Measurements from ENCODE around the gene FARP1.

Gene FARP1

DNA sequence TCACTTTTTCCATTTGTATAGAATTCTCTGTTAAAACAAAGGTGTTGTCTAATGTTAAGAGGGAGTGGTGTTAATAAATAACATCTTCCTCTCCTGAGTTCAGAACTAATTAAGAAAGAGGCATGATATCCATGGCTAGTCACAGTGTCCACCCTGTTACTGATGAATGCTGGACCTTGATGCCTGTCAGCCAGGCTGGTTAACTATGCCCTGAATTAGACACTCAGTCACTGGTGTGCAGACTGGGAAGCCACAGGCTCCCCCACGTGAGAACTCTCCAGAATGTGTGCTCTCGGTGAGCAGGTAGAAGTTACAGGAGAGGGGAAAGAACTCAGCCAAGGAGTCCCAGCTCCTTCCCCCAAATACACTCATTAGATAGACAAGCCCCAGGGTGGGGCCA is 90.2 kb downstream of the FARP1 start:
- no peak overlapping the region for H3K4me3 ChIP-seq (ENCODE audit: low read length)
- H3K9me3 ChIP-seq (ENCODE audit: control insufficient read depth, low read length): no peaks in the 10 kb centered on the region
- no peaks in the 10 kb centered on the region for H3K36me3 ChIP-seq (ENCODE audit: control insufficient read depth, insufficient read depth, low read length, severe bottlenecking)
- peaks cover 25% of the 10 kb centered on the region for H3K4me1 ChIP-seq (ENCODE audit: control insufficient read depth, insufficient read depth, low read length)
- no peak for DNase-seq (ENCODE audit: low read depth)
- H3K9ac ChIP-seq (ENCODE audit: low read length): no peak overlapping the region
- no peaks in the 10 kb centered on the region for H3K27me3 ChIP-seq (replicated peaks; ENCODE audit: control insufficient read depth, insufficient read depth, low read length)

- Histone ChIP-seq H3K9me3 (ENCODE audit: control insufficient read depth, low read length) (no peaks in the 10 kb centered on the region), H3K9ac (ENCODE audit: low read length) (no peak overlapping the region), H3K36me3 (ENCODE audit: control insufficient read depth, insufficient read depth, low read length, severe bottlenecking) (no peaks in the 10 kb centered on the region), H3K4me1 (ENCODE audit: control insufficient read depth, insufficient read depth, low read length) (peaks cover 12% of the 10 kb centered on the region), H3K27me3 (replicated peaks; ENCODE audit: control insufficient read depth, insufficient read depth, low read length) (no peaks in the 10 kb centered on the region), H3K4me3 (ENCODE audit: low read length) (no peak overlapping the region)
- no peak for DNase-seq (ENCODE audit: low read depth)
Measured at GRCh38 chr13:98234348-98234747, 91.5 kb downstream of the FARP1 start.

DNA sequence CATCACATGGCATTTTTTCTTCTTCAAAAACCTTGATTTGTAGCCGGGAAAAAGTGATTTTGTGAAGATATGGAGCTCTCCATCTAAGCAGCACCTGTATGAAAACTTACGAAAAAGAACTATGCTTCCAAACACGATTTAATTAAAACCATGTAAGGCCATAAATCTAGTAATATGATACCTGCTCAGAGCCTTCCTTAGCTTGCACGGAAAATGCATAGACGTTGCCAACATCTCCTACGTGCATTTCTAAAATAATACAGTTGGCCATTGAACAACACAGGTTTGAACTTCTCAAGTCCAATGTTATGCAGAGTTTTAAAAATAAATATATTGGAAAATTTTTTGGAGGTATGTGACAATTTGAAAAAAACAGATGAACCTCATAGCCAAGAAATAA is 93.3 kb downstream of the FARP1 start:
- Histone ChIP-seq H3K4me1 (ENCODE audit: control insufficient read depth, insufficient read depth, low read length) (peaks cover 5% of the 10 kb centered on the region), H3K4me3 (ENCODE audit: low read length) (no peak overlapping the region), H3K36me3 (ENCODE audit: control insufficient read depth, insufficient read depth, low read length, severe bottlenecking) (no peaks in the 10 kb centered on the region), H3K27me3 (replicated peaks; ENCODE audit: control insufficient read depth, insufficient read depth, low read length) (no peaks in the 10 kb centered on the region), H3K9me3 (ENCODE audit: control insufficient read depth, low read length) (no peaks in the 10 kb centered on the region), H3K9ac (ENCODE audit: low read length) (no peak overlapping the region)
- DNase-seq (ENCODE audit: low read depth): no peak

GRCh38 chr13:98237331-98237730 is 94.4 kb downstream of the FARP1 start:
- Histone ChIP-seq H3K4me3 (ENCODE audit: low read length) (no peak overlapping the region), H3K9ac (ENCODE audit: low read length) (no peak overlapping the region), H3K9me3 (ENCODE audit: control insufficient read depth, low read length) (no peaks in the 10 kb centered on the region), H3K36me3 (ENCODE audit: control insufficient read depth, insufficient read depth, low read length, severe bottlenecking) (no peaks in the 10 kb centered on the region), H3K27me3 (replicated peaks; ENCODE audit: control insufficient read depth, insufficient read depth, low read length) (no peaks in the 10 kb centered on the region), H3K4me1 (ENCODE audit: control insufficient read depth, insufficient read depth, low read length) (peaks cover 5% of the 10 kb centered on the region)
- no peak for DNase-seq (ENCODE audit: low read depth)

DNA sequence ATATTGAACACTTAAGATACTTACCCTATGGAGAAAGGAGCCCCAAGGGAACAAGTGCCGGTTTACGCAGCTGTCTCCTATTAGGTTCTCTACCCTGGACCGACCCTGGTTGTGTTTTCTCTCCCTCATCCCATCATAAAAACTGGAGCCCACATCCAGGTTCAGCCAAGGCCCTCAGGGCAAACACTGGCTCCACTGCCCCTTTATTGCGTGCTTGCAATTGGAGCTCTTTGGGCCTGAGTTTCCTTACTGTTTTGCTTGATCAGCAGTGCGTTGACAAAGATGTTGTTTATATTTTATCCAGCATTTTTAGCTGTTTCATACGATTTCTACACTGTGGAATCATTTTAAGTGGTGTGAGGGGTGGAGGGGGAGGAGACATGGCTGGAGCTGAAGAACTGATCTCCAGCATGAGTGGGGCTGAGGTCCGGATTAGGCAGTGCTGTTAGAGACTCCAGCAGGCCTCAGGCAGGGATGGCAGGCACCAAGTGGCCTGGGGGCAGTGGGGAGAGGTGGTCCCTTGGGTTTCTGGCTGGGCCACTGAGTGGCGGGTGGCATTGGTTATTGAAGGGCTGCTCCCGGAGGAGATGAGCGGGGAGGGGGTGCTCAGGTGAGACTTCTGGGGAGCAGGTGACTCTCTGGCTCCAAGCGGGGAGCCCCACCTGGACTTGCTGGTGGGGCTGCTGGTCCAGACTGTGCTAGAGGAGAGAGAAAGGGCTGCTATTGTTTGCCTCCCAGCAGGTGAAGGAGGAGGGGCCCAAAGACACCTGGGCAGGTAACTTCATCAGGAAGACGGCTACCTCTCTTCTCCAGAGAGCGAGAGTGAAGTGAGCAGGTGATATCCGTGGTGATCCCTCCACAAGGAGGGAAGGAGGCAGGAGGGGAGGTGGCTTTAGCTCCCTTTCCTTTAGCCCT is 96.5 kb downstream of the FARP1 start:
- no peak for DNase-seq (ENCODE audit: low read depth)
- no peaks in the 10 kb centered on the region for H3K36me3 ChIP-seq (ENCODE audit: control insufficient read depth, insufficient read depth, low read length, severe bottlenecking)
- H3K4me1 ChIP-seq (ENCODE audit: control insufficient read depth, insufficient read depth, low read length): no peaks in the 10 kb centered on the region

GRCh38 chr13:98240135-98240534 is 97.2 kb downstream of the FARP1 start:
- Histone ChIP-seq H3K9ac (ENCODE audit: low read length) (no peak overlapping the region), H3K4me3 (ENCODE audit: low read length) (no peak overlapping the region), H3K27me3 (replicated peaks; ENCODE audit: control insufficient read depth, insufficient read depth, low read length) (no peaks in the 10 kb centered on the region), H3K36me3 (ENCODE audit: control insufficient read depth, insufficient read depth, low read length, severe bottlenecking) (no peaks in the 10 kb centered on the region), H3K4me1 (ENCODE audit: control insufficient read depth, insufficient read depth, low read length) (no peaks in the 10 kb centered on the region), H3K9me3 (ENCODE audit: control insufficient read depth, low read length) (no peaks in the 10 kb centered on the region)
- no peak for DNase-seq (ENCODE audit: low read depth)

More for the DNA sequence above, 96.5 kb downstream of the FARP1 start:
- H3K9ac ChIP-seq (ENCODE audit: low read length): no peak overlapping the region
- H3K27me3 ChIP-seq (replicated peaks; ENCODE audit: control insufficient read depth, insufficient read depth, low read length): no peaks in the 10 kb centered on the region
- H3K4me3 ChIP-seq (ENCODE audit: low read length): no peak overlapping the region
- H3K9me3 ChIP-seq (ENCODE audit: control insufficient read depth, low read length): no peaks in the 10 kb centered on the region

- H3K4me1 ChIP-seq (ENCODE audit: control insufficient read depth, insufficient read depth, low read length): no peaks in the 10 kb centered on the region
- H3K9me3 ChIP-seq (ENCODE audit: control insufficient read depth, low read length): no peaks in the 10 kb centered on the region
Measured at GRCh38 chr13:98240974-98241373, 98.1 kb downstream of the FARP1 start.

GRCh38 chr13:98241976-98242375 is 99.1 kb downstream of the FARP1 start:
- H3K4me1 ChIP-seq (ENCODE audit: control insufficient read depth, insufficient read depth, low read length): no peaks in the 10 kb centered on the region
- H3K9ac ChIP-seq (ENCODE audit: low read length): no peak overlapping the region
- H3K36me3 ChIP-seq (ENCODE audit: control insufficient read depth, insufficient read depth, low read length, severe bottlenecking): no peaks in the 10 kb centered on the region
- H3K9me3 ChIP-seq (ENCODE audit: control insufficient read depth, low read length): no peaks in the 10 kb centered on the region
- H3K27me3 ChIP-seq (replicated peaks; ENCODE audit: control insufficient read depth, insufficient read depth, low read length): no peaks in the 10 kb centered on the region
- no peak for DNase-seq (ENCODE audit: low read depth)
- no peak overlapping the region for H3K4me3 ChIP-seq (ENCODE audit: low read length)

More at GRCh38 chr13:98240974-98241373, 98.1 kb downstream of the FARP1 start:
- DNase-seq (ENCODE audit: low read depth): no peak
- no peaks in the 10 kb centered on the region for H3K27me3 ChIP-seq (replicated peaks; ENCODE audit: control insufficient read depth, insufficient read depth, low read length)
- H3K36me3 ChIP-seq (ENCODE audit: control insufficient read depth, insufficient read depth, low read length, severe bottlenecking): no peaks in the 10 kb centered on the region
- H3K4me3 ChIP-seq (ENCODE audit: low read length): no peak overlapping the region
- no peak overlapping the region for H3K9ac ChIP-seq (ENCODE audit: low read length)

- DNase-seq (ENCODE audit: low read depth): no peak
- Histone ChIP-seq H3K4me3 (ENCODE audit: low read length) (no peak overlapping the region), H3K9me3 (ENCODE audit: control insufficient read depth, low read length) (no peaks in the 10 kb centered on the region), H3K36me3 (ENCODE audit: control insufficient read depth, insufficient read depth, low read length, severe bottlenecking) (no peaks in the 10 kb centered on the region), H3K27me3 (replicated peaks; ENCODE audit: control insufficient read depth, insufficient read depth, low read length) (no peaks in the 10 kb centered on the region), H3K4me1 (ENCODE audit: control insufficient read depth, insufficient read depth, low read length) (no peaks in the 10 kb centered on the region), H3K9ac (ENCODE audit: low read length) (no peak overlapping the region)
Measured at GRCh38 chr13:98242403-98242802, 99.5 kb downstream of the FARP1 start.

- DNase-seq (ENCODE audit: low read depth): no peak
- Histone ChIP-seq H3K4me3 (ENCODE audit: low read length) (no peak overlapping the region), H3K9ac (ENCODE audit: low read length) (no peak overlapping the region), H3K27me3 (replicated peaks; ENCODE audit: control insufficient read depth, insufficient read depth, low read length) (no peaks in the 10 kb centered on the region), H3K4me1 (ENCODE audit: control insufficient read depth, insufficient read depth, low read length) (no peaks in the 10 kb centered on the region), H3K36me3 (ENCODE audit: control insufficient read depth, insufficient read depth, low read length, severe bottlenecking) (no peaks in the 10 kb centered on the region), H3K9me3 (ENCODE audit: control insufficient read depth, low read length) (no peaks in the 10 kb centered on the region)
Measured at GRCh38 chr13:98243929-98244272, 101.0 kb downstream of the FARP1 start.

DNA sequence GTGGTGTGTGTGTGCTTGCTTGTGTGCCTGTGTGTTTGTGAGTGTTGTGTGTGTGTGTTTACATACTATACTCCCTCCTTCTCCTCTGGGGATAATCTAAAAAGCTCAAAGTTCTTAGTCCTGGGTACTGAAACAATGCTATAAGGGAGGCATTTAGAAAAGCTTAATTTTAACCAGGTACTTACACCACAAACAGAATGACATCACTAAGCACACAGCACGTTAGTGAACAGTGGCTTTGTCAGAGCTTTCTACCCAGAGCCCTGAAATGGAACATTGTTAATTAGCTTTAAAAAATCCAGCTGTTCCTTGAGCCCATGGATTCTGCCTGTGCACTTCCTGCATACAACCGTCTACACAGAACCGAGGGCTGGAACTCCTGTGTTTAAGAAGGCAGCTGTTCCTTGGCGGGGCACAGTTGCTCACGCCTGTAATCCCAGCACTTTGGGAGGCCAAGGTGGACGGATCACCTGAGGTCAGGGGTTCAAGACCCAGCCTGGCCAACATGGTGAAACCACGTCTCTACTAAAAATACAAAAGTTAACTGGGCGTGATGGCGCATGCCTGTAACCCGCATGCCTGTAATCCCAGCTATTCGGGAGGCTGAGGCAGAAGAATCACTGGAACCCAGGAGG is 103.8 kb downstream of the FARP1 start:
- H3K9me3 ChIP-seq (ENCODE audit: control insufficient read depth, low read length): no peaks in the 10 kb centered on the region

More for the DNA sequence above, 103.8 kb downstream of the FARP1 start:
- no peaks in the 10 kb centered on the region for H3K27me3 ChIP-seq (replicated peaks; ENCODE audit: control insufficient read depth, insufficient read depth, low read length)
- H3K36me3 ChIP-seq (ENCODE audit: control insufficient read depth, insufficient read depth, low read length, severe bottlenecking): no peaks in the 10 kb centered on the region
- no peak overlapping the region for H3K4me3 ChIP-seq (ENCODE audit: low read length)
- H3K4me1 ChIP-seq (ENCODE audit: control insufficient read depth, insufficient read depth, low read length): no peaks in the 10 kb centered on the region
- H3K9ac ChIP-seq (ENCODE audit: low read length): no peak overlapping the region
- no peak for DNase-seq (ENCODE audit: low read depth)

Data from adipocyte (in vitro differentiated cells).